ENCODE measurements around the gene CFAP61. TPM values are rescaled to one million over a fixed set of nuclear protein-coding genes. Genes with fewer than 3 reads are reported as not detected.

CFAP61 gene
- polyA plus RNA-seq, 1 of the 3 experiments (the other 2 are of a cell fraction): 0.26 TPM

DNA sequence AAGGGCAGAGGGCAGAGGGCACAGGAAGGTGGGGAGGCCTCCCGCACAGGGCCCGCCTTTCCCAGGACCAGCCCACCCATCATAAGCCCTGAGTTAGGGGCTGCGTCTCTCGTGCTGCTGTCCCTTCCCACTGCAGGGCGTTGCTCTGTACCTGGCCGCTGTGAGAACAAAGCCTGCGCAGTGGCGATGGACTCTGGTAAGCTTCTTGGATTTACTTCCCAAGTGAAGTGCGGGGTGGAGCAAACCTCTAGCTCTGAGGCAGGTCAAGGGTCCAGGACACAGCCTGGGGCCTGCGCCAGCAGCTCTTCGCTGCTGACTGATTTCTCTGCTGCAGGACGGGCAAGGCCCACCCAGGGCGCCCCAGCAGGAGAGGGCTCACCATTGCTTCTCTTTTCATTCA lies 339.4 kb downstream of the CFAP61 start (continued):
- TF ChIP-seq MXI1 (IDR thresholded peaks at IDR 0.05; ENCODE audit: low read depth, low read length) (no peak), ELF1 (IDR thresholded peaks at IDR 0.05) (no peak), NFIC (IDR thresholded peaks at IDR 0.05; ENCODE audit: borderline replicate concordance) (no peak), MEF2A (IDR thresholded peaks at IDR 0.05; ENCODE audit: borderline replicate concordance, low read depth) (no peak)

DNA sequence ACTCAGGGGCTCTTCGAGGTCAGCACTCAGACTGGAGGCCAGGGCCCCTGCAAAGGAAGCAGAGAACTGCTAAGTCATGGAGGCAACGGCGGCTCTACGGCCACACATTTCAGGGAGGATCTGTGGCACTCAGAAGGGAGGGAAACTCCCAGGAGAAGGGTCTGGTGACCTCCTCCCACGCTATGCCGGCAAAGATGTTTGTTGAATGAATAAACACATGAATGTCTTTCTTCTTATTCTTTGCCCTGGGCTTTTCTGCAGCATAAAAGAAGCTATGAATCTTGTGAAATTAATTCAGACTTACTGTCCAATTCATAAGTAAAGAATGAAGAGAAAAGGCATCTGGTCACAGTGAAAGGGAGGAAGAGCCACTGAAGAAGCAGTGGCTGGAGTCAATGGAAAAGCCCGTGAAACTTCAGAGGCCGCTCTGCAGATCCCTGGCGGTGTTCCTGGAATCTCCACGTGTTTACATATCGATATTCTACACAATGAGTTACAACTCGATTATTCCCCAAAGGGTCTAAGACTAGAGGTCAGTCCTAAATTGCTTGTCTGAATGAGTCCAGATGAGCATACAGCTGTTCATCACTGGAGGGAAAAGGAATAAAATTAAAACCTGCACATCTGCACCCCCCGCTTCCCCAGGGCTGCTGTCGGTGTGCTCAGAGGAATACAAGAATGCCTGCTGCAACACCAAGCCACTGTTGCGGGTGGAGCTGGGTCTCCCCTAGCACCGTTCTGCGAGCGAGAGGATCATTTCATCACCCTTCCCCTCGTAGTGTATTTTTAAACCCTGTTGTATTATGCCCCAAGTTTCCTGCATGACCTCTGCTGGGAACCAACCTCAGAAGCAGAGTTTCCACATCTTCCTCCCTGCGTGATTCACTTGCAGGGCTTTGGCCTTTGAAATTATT lies 341.1 kb downstream of the CFAP61 start:
- no peaks in the 10 kb centered on the region for H3K4me1 ChIP-seq (ENCODE audit: control insufficient read depth in 1 of 2, insufficient read depth in 2 of 2, low read depth in 1 of 2, low read length in 1 of 2)
- H3K4me3 ChIP-seq (ENCODE audit: low read depth in 2 of 2, low read length in 1 of 2): no peak overlapping the region
- ChIA-PET CTCF (no interaction called here), POLR2A (no interaction called here)
- no peaks in the 10 kb centered on the region for H3K9me3 ChIP-seq
- no peak overlapping the region for H3K4me2 ChIP-seq
- no peak overlapping the region for H2AFZ ChIP-seq (ENCODE audit: low read depth)
- H3K36me3 ChIP-seq (replicated peaks in 1 of 2; ENCODE audit: control insufficient read depth in 1 of 2, insufficient read depth in 2 of 2, low read length in 1 of 2): no peaks in the 10 kb centered on the region
- TF ChIP-seq JUND (IDR thresholded peaks at IDR 0.05) (no peak), FOXJ3 (CRISPR knock-in tag; IDR thresholded peaks at IDR 0.05) (no peak), TCF12 (IDR thresholded peaks at IDR 0.05) (no peak), POLR2AphosphoS5 (IDR thresholded peaks at IDR 0.05; ENCODE audit: low read depth, low read length) (no peak), TAF1 (IDR thresholded peaks at IDR 0.05; ENCODE audit: borderline replicate concordance, low read depth, low read length) (no peak), RAD21 (IDR thresholded peaks at IDR 0.05; ENCODE audit: low read length) (no peak), SIN3A (IDR thresholded peaks at IDR 0.05; ENCODE audit: borderline replicate concordance, low read depth, low read length) (no peak), RXRA (IDR thresholded peaks at IDR 0.05; ENCODE audit: borderline replicate concordance, low read depth) (no peak), NFIC (IDR thresholded peaks at IDR 0.05; ENCODE audit: borderline replicate concordance) (no peak), RFX5 (IDR thresholded peaks at IDR 0.05; ENCODE audit: low read length) (no peak), RCOR1 (IDR thresholded peaks at IDR 0.05; ENCODE audit: low read length) (no peak), EP300 (IDR thresholded peaks at IDR 0.05; ENCODE audit: borderline replicate concordance in 1 of 2, low read depth in 1 of 2, low read length in 1 of 2) (no peak), FOSL2 (IDR thresholded peaks at IDR 0.05; ENCODE audit: borderline replicate concordance, low read depth) (no peak)
- TF ChIP-seq, protein P1, sequence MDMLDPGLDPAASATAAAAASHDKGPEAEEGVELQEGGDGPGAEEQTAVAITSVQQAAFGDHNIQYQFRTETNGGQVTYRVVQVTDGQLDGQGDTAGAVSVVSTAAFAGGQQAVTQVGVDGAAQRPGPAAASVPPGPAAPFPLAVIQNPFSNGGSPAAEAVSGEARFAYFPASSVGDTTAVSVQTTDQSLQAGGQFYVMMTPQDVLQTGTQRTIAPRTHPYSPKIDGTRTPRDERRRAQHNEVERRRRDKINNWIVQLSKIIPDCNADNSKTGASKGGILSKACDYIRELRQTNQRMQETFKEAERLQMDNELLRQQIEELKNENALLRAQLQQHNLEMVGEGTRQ (IDR thresholded peaks at IDR 0.05; ENCODE audit: borderline replicate concordance, low read depth, low read length): no peak
- TF ChIP-seq, protein P2, sequence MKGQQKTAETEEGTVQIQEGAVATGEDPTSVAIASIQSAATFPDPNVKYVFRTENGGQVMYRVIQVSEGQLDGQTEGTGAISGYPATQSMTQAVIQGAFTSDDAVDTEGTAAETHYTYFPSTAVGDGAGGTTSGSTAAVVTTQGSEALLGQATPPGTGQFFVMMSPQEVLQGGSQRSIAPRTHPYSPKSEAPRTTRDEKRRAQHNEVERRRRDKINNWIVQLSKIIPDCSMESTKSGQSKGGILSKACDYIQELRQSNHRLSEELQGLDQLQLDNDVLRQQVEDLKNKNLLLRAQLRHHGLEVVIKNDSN (IDR thresholded peaks at IDR 0.05; ENCODE audit: borderline replicate concordance, low read depth): no peak
- H3K27me3 ChIP-seq (ENCODE audit: insufficient read depth): no peaks in the 10 kb centered on the region
- H3F3A ChIP-seq (replicated peaks; ENCODE audit: insufficient read depth): no peaks in the 10 kb centered on the region
- 85% methylated on average over 20 of the region's 20 CpGs for WGBS (ENCODE audit: low lambda C conversion rate)
- no peak overlapping the region for H3K9ac ChIP-seq
- H3K79me2 ChIP-seq (ENCODE audit: insufficient read depth): no peaks in the 10 kb centered on the region
- no peaks in the 10 kb centered on the region for H4K20me1 ChIP-seq (ENCODE audit: insufficient read depth)
- DNase-seq: no peak
- H3K27ac ChIP-seq (ENCODE audit: low read depth in 2 of 2, low read length in 1 of 2): no peak overlapping the region
- H3K9me2 ChIP-seq: no peaks in the 10 kb centered on the region
